Astrocyte of the spinal cord (primary cell): ENCODE measurements around the gene C4orf50.

Source experiments
- DNase-seq: peaks from one replicate; pipeline ENCODE4 v3.0.0; 2011; ENCODE audit warnings: low read depth, low spot score
- H3K4me3 ChIP-seq: 2 replicates; pipeline ENCODE4 v1.5.1; 2011; ENCODE audit warnings: low read depth, mild to moderate bottlenecking, low read length, moderate library complexity
- CTCF ChIP-seq: IDR thresholded peaks from 2 replicates; pipeline ENCODE4 v1.5.1; 2012; ENCODE audit warnings: low read depth, mild to moderate bottlenecking, low read length, inconsistent platforms
- in situ Hi-C: cut with HindIII; loops from 2 replicates; pipeline ENCODE4 v1.10.0; 2017; ENCODE audit warnings: low sequenced_read_pairs

The C4orf50 gene

GRCh38 chr4:6020613-6021012 lies 2.4 kb upstream of the C4orf50 start:
- no peak overlapping the region for H3K4me3 ChIP-seq
- in situ Hi-C loops: no loop called here
- TF ChIP-seq CTCF: no peak
- DNase-seq: no peak

DNA sequence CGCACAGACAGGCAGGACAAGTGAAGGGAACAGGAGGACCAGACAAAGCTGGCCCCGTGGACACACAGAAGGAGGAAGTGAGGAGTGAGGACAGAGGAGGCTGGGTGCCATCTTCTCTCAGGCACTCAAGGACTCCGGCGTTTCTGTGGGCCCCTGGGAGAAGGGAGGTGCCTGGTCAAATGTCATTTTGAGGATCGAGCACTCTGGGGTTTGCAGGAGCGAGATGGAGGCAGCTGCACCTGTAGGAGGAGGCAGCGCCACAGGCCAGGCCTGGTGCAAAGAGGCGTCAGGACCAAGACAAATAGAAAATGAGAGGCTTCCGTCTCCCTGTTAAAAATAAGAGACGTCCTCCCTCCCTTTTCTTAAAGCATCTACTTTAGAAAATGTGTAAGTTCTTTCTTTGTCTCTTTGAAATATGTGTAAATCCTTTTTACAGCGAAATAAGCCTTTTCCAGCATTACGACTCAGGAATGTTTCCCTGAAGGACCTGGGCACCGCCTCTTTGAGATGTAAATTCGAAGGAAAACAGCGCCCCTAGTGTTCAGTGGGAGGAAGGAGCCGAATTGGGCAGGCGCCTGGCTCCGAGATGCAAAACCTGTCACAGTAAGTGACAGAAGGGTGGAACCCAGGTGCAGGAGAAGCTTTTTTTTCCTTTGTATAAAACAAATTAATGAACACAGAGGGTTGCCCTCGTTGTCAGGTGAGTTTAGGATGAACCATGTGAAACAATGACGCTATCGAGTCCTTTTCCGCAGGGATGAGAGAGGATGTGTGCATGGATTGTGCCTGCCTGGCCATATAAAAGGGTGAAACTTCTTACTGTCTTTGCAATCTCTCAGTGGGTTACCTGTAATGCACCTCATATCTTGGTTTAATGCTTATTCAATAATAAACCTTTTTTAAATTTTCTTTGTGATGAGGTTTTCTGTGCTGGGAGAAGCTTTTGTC lies 1.4 kb upstream of the C4orf50 start:
- no peak overlapping the region for H3K4me3 ChIP-seq
- peak; percentile 24 for DNase-seq
- in situ Hi-C loops: no loop called here
- TF ChIP-seq CTCF: peak; percentile 74

- in situ Hi-C loops: no loop called here
- H3K4me3 ChIP-seq: no peak overlapping the region
- TF ChIP-seq CTCF: no peak
- DNase-seq: no peak
Observed at GRCh38 chr4:6017800-6018199, 431 bp downstream of the C4orf50 start.

GRCh38 chr4:6017030-6017429 lies 1.2 kb downstream of the C4orf50 start:
- DNase-seq: no peak
- no peak for TF ChIP-seq CTCF
- in situ Hi-C loops: no loop called here
- H3K4me3 ChIP-seq: no peak overlapping the region

DNA sequence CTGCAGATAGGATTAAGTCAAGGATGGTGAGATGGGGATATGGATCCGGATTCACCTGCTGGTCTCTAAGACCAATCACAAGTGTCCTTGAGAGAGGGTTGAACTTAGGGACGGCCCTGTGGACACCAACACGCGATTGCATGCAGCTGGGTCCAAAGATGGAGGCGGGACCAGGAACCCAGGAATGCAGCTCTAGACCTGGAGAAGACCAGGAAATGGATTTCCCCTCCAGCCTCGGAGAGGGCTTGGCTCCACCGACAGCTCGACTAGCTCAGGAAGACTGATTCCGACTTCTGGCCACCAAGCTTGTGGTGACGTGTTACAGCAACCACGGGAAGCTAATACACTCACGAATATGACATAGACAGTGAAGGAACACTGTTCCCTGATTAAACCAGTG lies 4.7 kb downstream of the C4orf50 start:
- TF ChIP-seq CTCF: no peak
- DNase-seq: no peak
- in situ Hi-C loops: no loop called here

DNA sequence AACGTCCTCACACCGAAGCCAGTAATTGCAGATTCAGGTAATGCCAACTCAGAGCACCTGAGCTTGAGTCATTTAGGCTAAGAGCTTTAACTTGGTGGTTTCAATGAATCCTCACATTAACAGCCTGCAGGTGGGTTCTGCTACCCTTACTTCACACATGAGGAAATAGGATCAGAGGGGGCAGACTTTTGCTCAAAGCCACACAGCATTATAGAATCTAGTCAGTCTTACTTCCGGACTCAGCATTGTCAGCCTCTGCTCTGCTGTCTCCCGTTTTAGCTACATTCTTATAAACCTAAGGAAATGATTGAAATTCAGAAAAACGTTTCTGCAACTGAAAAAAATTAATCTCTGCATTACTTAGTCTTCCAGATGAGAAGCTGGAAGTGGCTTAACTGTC lies 6.0 kb downstream of the C4orf50 start:
- H3K4me3 ChIP-seq: no peak overlapping the region
- in situ Hi-C loops: no loop called here
- TF ChIP-seq CTCF: no peak
- no peak for DNase-seq

More for the DNA sequence above, 4.7 kb downstream of the C4orf50 start:
- no peak overlapping the region for H3K4me3 ChIP-seq
